Measurements from ENCODE around the gene GRIK4.

- TF ChIP-seq CTCF (IDR thresholded peaks at IDR 0.05) (no peak), POLR2A (IDR thresholded peaks at IDR 0.05) (no peak)
Observed at GRCh38 chr11:120574876-120575275, 63.3 kb downstream of the GRIK4 start.
